Neural crest cell (in vitro differentiated cells): Measurements from ENCODE around the gene PDGFRB. TPM values are rescaled to one million over a fixed set of nuclear protein-coding genes. Genes with fewer than 3 reads are reported as not detected.

ENCODE experiments used
- DNase-seq: peaks from one replicate; pipeline ENCODE4 v3.0.0; 2021; ENCODE audit warnings: low read depth, mixed read lengths, low spot score
- H3K27ac Mint-ChIP-seq: one replicate; pipeline ENCODE4 v1.8.0; 2021; ENCODE audit warnings: mild to moderate bottlenecking, mixed read lengths; ENCODE audit not compliant: unreplicated experiment
- H3K27me3 Mint-ChIP-seq: 2 replicates; pipeline ENCODE4 v1.8.0; 2021; ENCODE audit warnings: low read depth, mild to moderate bottlenecking, mixed read lengths
- H3K36me3 Mint-ChIP-seq: 2 replicates; pipeline ENCODE4 v1.8.0; 2021; ENCODE audit warnings: low read depth, mild to moderate bottlenecking, mixed read lengths
- H3K4me1 Mint-ChIP-seq: 2 replicates; pipeline ENCODE4 v1.8.0; 2021; ENCODE audit warnings: mixed read lengths
- H3K4me3 Mint-ChIP-seq: one replicate; pipeline ENCODE4 v1.8.0; 2021; ENCODE audit warnings: mild to moderate bottlenecking, mixed read lengths
- H3K9me3 Mint-ChIP-seq: 2 replicates; pipeline ENCODE4 v1.8.0; 2021; ENCODE audit warnings: mixed read lengths
- CTCF ChIP-seq: fragments of 200-600 bp; sonication (generic); conservative IDR thresholded peaks from 2 replicates; pipeline ENCODE4 v1.5.0; 2021; ENCODE audit warnings: antibody characterized with exemption, mild to moderate bottlenecking
- total RNA-seq: library from RNA; stranded (reverse); gene quantifications from 2 replicates; pipeline ENCODE4 v1.2.1, GENCODE V29; 2021

The PDGFRB gene
- total RNA-seq, 1 donor from 2014 or later, result 10.8 TPM

- H3K27ac Mint-ChIP-seq, result no peak overlapping the region
- DNase-seq, result no peak
- TF ChIP-seq CTCF, result no peak
- H3K9me3 Mint-ChIP-seq, result no peaks in the 10 kb centered on the region
- H3K27me3 Mint-ChIP-seq, result peaks cover 8% of the 10 kb centered on the region
- peaks cover 25% of the 10 kb centered on the region for H3K4me1 Mint-ChIP-seq
- H3K4me3 Mint-ChIP-seq, result no peak overlapping the region
- no peaks in the 10 kb centered on the region for H3K36me3 Mint-ChIP-seq
These were observed 74.8 kb downstream of the PDGFRB start for GRCh38 chr5:150080696-150081435.

- Mint-ChIP-seq H3K9me3 (no peaks in the 10 kb centered on the region), H3K4me1 (peaks cover 25% of the 10 kb centered on the region), H3K4me3 (no peak overlapping the region), H3K27me3 (peaks cover 3% of the 10 kb centered on the region), H3K36me3 (no peaks in the 10 kb centered on the region), H3K27ac (no peak overlapping the region)
- no peak for DNase-seq
- no peak for TF ChIP-seq CTCF
These were observed 75.7 kb downstream of the PDGFRB start for GRCh38 chr5:150079909-150080461.

- H3K36me3 Mint-ChIP-seq, result no peaks in the 10 kb centered on the region
- H3K9me3 Mint-ChIP-seq, result no peaks in the 10 kb centered on the region
- no peak overlapping the region for H3K4me3 Mint-ChIP-seq
- no peak for DNase-seq
- H3K27ac Mint-ChIP-seq, result peak overlapping the region; percentile 74
- peaks cover 25% of the 10 kb centered on the region for H3K4me1 Mint-ChIP-seq
- no peak for TF ChIP-seq CTCF
- peaks cover 3% of the 10 kb centered on the region for H3K27me3 Mint-ChIP-seq
These were observed 76.6 kb downstream of the PDGFRB start for GRCh38 chr5:150078802-150079689.

GRCh38 chr5:150077996-150078801 lies 77.4 kb downstream of the PDGFRB start:
- H3K27me3 Mint-ChIP-seq, result no peaks in the 10 kb centered on the region
- no peaks in the 10 kb centered on the region for H3K36me3 Mint-ChIP-seq
- no peaks in the 10 kb centered on the region for H3K9me3 Mint-ChIP-seq
- peaks cover 19% of the 10 kb centered on the region for H3K4me1 Mint-ChIP-seq
- DNase-seq, result no peak
- no peak overlapping the region for H3K4me3 Mint-ChIP-seq
- no peak for TF ChIP-seq CTCF
- H3K27ac Mint-ChIP-seq, result peak overlapping the region; percentile 48

- Mint-ChIP-seq H3K27ac (no peak overlapping the region), H3K27me3 (no peaks in the 10 kb centered on the region), H3K36me3 (no peaks in the 10 kb centered on the region), H3K4me3 (no peak overlapping the region), H3K4me1 (peaks cover 16% of the 10 kb centered on the region), H3K9me3 (no peaks in the 10 kb centered on the region)
- DNase-seq, result no peak
- TF ChIP-seq CTCF, result no peak
These were observed 78.6 kb downstream of the PDGFRB start for GRCh38 chr5:150077060-150077459.
